ENCODE data around the gene MYADML2. TPM values are rescaled to one million over a fixed set of nuclear protein-coding genes. Genes with fewer than 3 reads are reported as not detected.
A peak's percentile ranks its signal among the peaks of the same experiment; 100 is the strongest.

Gene MYADML2
- total RNA-seq, 4 donors from 2014 or later = 2.9 to 24.9 (median 13.3) TPM

DNA sequence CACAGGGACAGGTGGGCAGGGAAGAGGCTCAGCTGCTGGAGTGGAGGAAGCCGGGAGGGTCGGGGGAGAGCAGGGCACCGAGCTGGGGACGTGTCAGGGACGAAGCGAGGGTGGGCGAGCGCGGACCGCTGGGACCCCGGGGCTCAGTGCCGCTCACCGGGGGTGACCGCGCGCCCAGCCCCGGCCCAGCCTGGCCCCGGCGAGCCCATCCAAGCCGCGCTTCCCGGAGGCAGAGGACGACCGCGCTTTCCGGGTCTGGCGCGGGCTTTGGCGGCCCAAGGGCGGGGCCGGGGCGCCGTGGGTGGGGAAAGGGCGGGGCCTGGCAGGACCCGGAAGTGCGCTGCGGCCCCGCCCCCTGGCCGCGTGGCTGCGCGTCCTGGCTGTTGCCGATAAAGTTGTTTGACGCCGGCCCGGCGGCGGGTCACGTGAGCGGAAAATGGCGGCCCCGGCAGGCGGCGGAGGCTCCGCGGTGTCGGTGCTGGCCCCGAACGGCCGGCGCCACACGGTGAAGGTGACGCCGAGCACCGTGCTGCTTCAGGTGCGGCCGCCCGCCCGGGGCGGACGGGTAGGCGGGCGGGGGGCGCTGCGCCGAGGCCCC is 30.3 kb upstream of the MYADML2 start, which contains the start of gene ASPSCR1:
Gene ASPSCR1, plus strand, starts transcription at position 419 of the 598 bp plus-strand sequence. Its CDS starts 18 bp downstream, at position 437.
- intact Hi-C loops (cut with DNase I; ENCODE audit: low total_unique reads) (loop anchor here (1.0 to 5.0 kb wide), 3 partner anchors 15 to 105 kb away; partner anchors contain the start of genes ARHGDIA and LRRC45), in situ Hi-C loops (cut with MboI; ENCODE audit: low sequenced_read_pairs in 4 of 4) (no loop called here)
- Histone ChIP-seq H3K27me3 (no peaks in the 10 kb centered on the region), H3K9me3 (no peaks in the 10 kb centered on the region), H3K4me1 (peaks cover 11 to 18% of the 10 kb centered on the region in 2 donors), H3K36me3 (peaks cover 0 to 5% of the 10 kb centered on the region in 2 donors), H3K27ac (peak within 1 kb of the TSS; percentile 90 to 96 (median 94)), H3K4me3 (peak within 1 kb of the TSS; percentile 75 to 95 (median 88))
- ATAC-seq = peak; percentile 91 to 95
- TF ChIP-seq POLR2A (IDR thresholded peaks at IDR 0.05) = peak; percentile 78 to 89
- TF ChIP-seq, protein P1, sequence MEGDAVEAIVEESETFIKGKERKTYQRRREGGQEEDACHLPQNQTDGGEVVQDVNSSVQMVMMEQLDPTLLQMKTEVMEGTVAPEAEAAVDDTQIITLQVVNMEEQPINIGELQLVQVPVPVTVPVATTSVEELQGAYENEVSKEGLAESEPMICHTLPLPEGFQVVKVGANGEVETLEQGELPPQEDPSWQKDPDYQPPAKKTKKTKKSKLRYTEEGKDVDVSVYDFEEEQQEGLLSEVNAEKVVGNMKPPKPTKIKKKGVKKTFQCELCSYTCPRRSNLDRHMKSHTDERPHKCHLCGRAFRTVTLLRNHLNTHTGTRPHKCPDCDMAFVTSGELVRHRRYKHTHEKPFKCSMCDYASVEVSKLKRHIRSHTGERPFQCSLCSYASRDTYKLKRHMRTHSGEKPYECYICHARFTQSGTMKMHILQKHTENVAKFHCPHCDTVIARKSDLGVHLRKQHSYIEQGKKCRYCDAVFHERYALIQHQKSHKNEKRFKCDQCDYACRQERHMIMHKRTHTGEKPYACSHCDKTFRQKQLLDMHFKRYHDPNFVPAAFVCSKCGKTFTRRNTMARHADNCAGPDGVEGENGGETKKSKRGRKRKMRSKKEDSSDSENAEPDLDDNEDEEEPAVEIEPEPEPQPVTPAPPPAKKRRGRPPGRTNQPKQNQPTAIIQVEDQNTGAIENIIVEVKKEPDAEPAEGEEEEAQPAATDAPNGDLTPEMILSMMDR (IDR thresholded peaks at IDR 0.05 in 4 of 5, conservative IDR thresholded peaks at IDR 0.05 in 1 of 5) = peak in 2 of 5 experiments; percentile 22 to 29
- peak; percentile 78 to 87 for DNase-seq

DNA sequence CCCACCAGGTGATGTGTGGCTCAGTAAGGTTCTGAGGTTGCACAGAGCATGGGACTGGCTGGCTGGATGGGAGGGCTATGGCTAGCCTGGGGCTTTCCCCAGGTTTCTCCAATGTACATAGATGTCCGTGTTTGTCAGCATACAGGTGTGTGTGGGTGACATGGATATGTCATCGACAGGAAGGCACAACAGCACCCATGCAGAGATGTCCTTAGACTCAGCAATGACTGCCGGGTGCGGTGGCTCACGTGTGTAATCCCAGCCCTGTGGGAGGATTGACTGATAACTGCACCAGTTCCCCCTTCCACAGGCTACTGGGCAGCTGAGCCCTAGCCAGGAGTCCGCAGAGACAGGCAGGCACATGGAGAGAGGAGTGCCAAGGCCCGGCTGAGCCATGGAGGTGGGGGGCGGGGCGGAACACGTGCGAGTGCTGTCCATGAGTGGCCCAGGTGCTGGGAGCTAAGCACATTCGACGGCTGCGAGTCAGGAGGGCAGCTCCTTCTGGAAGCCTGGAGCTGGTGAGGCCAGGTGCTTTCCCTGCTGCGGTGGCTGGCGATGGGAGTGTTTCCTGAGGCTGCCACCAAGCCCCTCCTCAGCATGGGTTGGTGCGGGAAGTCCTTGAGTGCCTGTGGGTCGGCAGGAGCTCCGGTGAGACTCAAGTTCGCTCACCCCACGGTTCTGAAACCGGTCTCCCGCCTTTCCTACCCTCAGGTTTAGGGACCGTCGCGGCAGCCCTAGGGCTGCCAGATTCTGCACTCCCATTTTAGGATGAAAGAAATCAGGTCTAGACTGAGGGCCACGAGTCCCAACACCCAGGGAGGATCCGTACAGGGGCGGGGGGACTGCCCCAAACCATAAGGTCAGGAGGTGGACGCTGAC is 29.5 kb upstream of the MYADML2 start:
- Histone ChIP-seq H3K4me1 (peaks cover 11 to 18% of the 10 kb centered on the region in 2 donors), H3K4me3 (peak overlapping the region; percentile 75 to 95 (median 88)), H3K9me3 (no peaks in the 10 kb centered on the region), H3K27me3 (no peaks in the 10 kb centered on the region), H3K27ac (peak overlapping the region; percentile 90 to 96 (median 94)), H3K36me3 (peaks cover 0 to 5% of the 10 kb centered on the region in 2 donors)
- in situ Hi-C loops (cut with MboI; ENCODE audit: low sequenced_read_pairs in 4 of 4) = no loop called here
- TF ChIP-seq POLR2A (IDR thresholded peaks at IDR 0.05) = no peak
- TF ChIP-seq, protein P1 (IDR thresholded peaks at IDR 0.05 in 4 of 5, conservative IDR thresholded peaks at IDR 0.05 in 1 of 5) = no peak
- ATAC-seq (peak; percentile 31 to 37), DNase-seq (peak in 1 of 2 donors; percentile 66)
- intact Hi-C loops (cut with DNase I; ENCODE audit: low total_unique reads) = loop anchor here (1.0 to 5.0 kb wide), 3 partner anchors 14 to 104 kb away; partner anchors contain the start of genes ARHGDIA and LRRC45

DNA sequence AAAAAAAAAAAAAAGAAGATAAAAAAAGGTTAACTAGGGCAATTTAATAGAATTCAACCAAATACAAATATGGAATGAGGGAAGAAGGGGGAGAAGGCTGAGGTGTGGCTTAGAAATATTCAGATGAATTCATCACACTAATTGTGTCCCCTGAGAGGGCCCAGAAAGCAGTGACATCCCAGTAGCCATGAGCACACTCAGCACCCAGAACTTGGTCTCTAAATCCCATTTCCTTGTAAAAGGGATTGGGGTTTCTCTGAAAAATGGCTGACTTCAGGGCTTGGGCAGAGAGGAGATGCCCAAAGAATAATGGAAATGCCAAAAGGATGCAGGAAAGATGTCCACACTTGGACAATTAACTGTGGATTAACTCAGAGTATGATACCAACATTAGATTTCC is 26.4 kb upstream of the MYADML2 start:
- H3K4me1 ChIP-seq = peaks cover 6 to 12% of the 10 kb centered on the region in 2 donors
- H3K4me3 ChIP-seq = no peak overlapping the region
- intact Hi-C loops (cut with DNase I; ENCODE audit: low total_unique reads) (no loop called here), in situ Hi-C loops (cut with MboI; ENCODE audit: low sequenced_read_pairs in 4 of 4) (no loop called here)
- TF ChIP-seq, protein P1 (IDR thresholded peaks at IDR 0.05 in 4 of 5, conservative IDR thresholded peaks at IDR 0.05 in 1 of 5) = no peak
- TF ChIP-seq POLR2A (IDR thresholded peaks at IDR 0.05) = no peak
- no peaks in the 10 kb centered on the region for H3K27me3 ChIP-seq
- H3K9me3 ChIP-seq = no peaks in the 10 kb centered on the region
- no peaks in the 10 kb centered on the region for H3K36me3 ChIP-seq
- ATAC-seq (no peak), DNase-seq (no peak)
- no peak overlapping the region for H3K27ac ChIP-seq

DNA sequence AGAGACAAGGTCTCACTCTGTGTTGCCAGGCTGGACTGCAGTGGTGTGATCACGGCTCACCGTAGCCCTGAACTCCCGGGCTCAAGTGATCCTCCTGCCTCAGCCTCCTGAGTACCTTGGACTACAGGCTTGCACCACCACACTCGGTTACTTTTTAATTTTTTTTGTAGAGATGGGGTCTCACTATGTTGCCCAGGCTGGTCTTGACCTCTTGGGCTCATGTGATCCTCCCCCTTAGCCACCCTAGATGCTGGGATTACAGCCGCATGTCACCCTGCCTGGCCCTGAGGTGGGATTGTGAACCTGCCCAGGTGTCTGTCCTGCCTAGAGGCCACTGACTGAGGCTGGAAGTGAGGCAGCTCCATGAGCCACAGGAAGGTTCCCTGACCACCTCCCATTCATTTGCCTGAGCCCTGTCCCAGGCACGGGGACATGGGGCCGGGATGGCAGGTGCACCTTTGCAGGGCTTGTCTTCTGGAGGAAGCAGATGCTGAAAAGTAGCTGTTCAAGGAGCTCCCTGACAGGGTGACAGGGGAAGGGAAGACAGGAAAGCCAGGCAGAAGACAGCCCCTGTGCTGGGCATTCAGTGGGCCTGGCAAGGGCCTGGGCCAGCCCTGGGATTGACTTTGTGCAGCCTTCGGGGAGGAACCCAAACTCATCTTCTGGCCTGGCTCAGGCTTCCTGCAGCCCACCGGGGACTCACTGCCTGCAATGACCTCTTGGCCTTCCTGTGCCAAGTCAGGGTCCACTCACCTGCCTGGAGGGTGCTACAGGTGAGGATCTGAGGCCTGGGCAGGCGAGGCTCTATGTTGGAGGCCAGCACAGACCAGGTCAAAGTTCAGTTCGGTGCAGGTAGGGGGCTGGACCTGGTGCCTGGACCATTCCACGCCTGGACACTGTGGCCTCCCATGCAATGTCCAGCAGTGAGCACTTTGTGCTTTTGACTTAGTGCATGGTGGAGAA is 22.1 kb upstream of the MYADML2 start:
- Histone ChIP-seq H3K36me3 (no peaks in the 10 kb centered on the region), H3K9me3 (no peaks in the 10 kb centered on the region), H3K27me3 (peaks cover 0 to 3% (median 0%) of the 10 kb centered on the region in 3 donors), H3K4me1 (peaks cover 7 to 14% of the 10 kb centered on the region in 2 donors), H3K27ac (no peak overlapping the region), H3K4me3 (no peak overlapping the region)
- in situ Hi-C loops (cut with MboI; ENCODE audit: low sequenced_read_pairs in 4 of 4) (no loop called here), intact Hi-C loops (cut with DNase I; ENCODE audit: low total_unique reads) (loop anchor here (1.0 kb wide), 1 partner anchor 34 kb away; no protein-coding TSS in a partner anchor)
- DNase-seq (no peak), ATAC-seq (no peak)
- TF ChIP-seq POLR2A (IDR thresholded peaks at IDR 0.05) = no peak
- TF ChIP-seq, protein P1 (IDR thresholded peaks at IDR 0.05 in 4 of 5, conservative IDR thresholded peaks at IDR 0.05 in 1 of 5) = no peak
